ENCODE data around the gene ASPA. TPM values are rescaled to one million over a fixed set of nuclear protein-coding genes. Genes with fewer than 3 reads are reported as not detected.

ASPA gene
- total and polyA plus RNA-seq, 2 donors (not counting 3 experiments of a cell fraction or from before 2014, with no cell fraction given) = 0.01 TPM; not detected in 1

- H4K20me1 ChIP-seq (replicated peaks; ENCODE audit: control insufficient read depth, extremely low read depth, insufficient read depth, low read length) = no peaks in the 10 kb centered on the region
- H3K4me1 ChIP-seq (ENCODE audit: control insufficient read depth, extremely low read depth, insufficient read depth, low read length) = no peaks in the 10 kb centered on the region
- FAIRE-seq (no peak), DNase-seq (ENCODE audit: low read depth, low spot score) (no peak)
- no peaks in the 10 kb centered on the region for H3K9me1 ChIP-seq (replicated peaks; ENCODE audit: control insufficient read depth, extremely low read depth, insufficient read depth, low read length)
- H3K27ac ChIP-seq (ENCODE audit: insufficient read depth, low read depth, low read length) = no peak overlapping the region
- H3K9me3 ChIP-seq (replicated peaks; ENCODE audit: control insufficient read depth, insufficient read depth, low read length) = no peaks in the 10 kb centered on the region
- ChIA-PET CTCF (no interaction called here), POLR2A (no interaction called here)
- no peaks in the 10 kb centered on the region for H3K79me2 ChIP-seq (ENCODE audit: control insufficient read depth, insufficient read depth, low read length)
- no peak overlapping the region for H2AFZ ChIP-seq (ENCODE audit: low read depth, low read length)
- H3K4me2 ChIP-seq (ENCODE audit: insufficient read depth, low read length) = no peak overlapping the region
- intact Hi-C loops (cut with micrococcal nuclease) = no loop called here
- no peak overlapping the region for H3K4me3 ChIP-seq (replicated peaks in 1 of 3; ENCODE audit: insufficient read depth in 1 of 3, low read depth in 1 of 3, low read length in 3 of 3)
- TF ChIP-seq EZH2 (IDR thresholded peaks at IDR 0.05; ENCODE audit: borderline replicate concordance, low read depth, low read length, severe bottlenecking) (no peak), CTCF (IDR thresholded peaks at IDR 0.05; ENCODE audit: extremely low read depth in 1 of 2, insufficient read depth in 1 of 2, low read depth in 1 of 2, low read length in 2 of 2) (no peak), JUN (IDR thresholded peaks at IDR 0.05; ENCODE audit: borderline replicate concordance, insufficient read depth, insufficient read length, low read depth) (no peak)
- H3K27me3 ChIP-seq (ENCODE audit: control insufficient read depth in 2 of 2, insufficient read depth in 2 of 2, low read length in 2 of 2) = no peaks in the 10 kb centered on the region
- H3K9ac ChIP-seq (replicated peaks; ENCODE audit: extremely low read depth, insufficient read depth, low read length) = no peak overlapping the region
- H3K36me3 ChIP-seq (ENCODE audit: control insufficient read depth in 2 of 2, extremely low read depth in 1 of 2, insufficient read depth in 2 of 2, low read length in 2 of 2) = no peaks in the 10 kb centered on the region
- dilution Hi-C loops (cut with MboI; ENCODE audit: extremely low pct_ligation_motif_present, low sequenced_read_pairs) = no loop called here
- no TSS peak for BruUV-seq (replicated peaks)
These were observed 75.4 kb downstream of the ASPA start for GRCh38 chr17:3551189-3551588.

- Histone ChIP-seq H3K4me2 (ENCODE audit: insufficient read depth, low read length) (no peak overlapping the region), H3K4me3 (replicated peaks in 1 of 3; ENCODE audit: insufficient read depth in 1 of 3, low read depth in 1 of 3, low read length in 3 of 3) (no peak overlapping the region), H3K9me3 (replicated peaks; ENCODE audit: control insufficient read depth, insufficient read depth, low read length) (no peaks in the 10 kb centered on the region), H3K9me1 (replicated peaks; ENCODE audit: control insufficient read depth, extremely low read depth, insufficient read depth, low read length) (no peaks in the 10 kb centered on the region), H2AFZ (ENCODE audit: low read depth, low read length) (no peak overlapping the region), H3K9ac (replicated peaks; ENCODE audit: extremely low read depth, insufficient read depth, low read length) (no peak overlapping the region), H3K79me2 (ENCODE audit: control insufficient read depth, insufficient read depth, low read length) (no peaks in the 10 kb centered on the region), H3K4me1 (ENCODE audit: control insufficient read depth, extremely low read depth, insufficient read depth, low read length) (no peaks in the 10 kb centered on the region), H3K27ac (ENCODE audit: insufficient read depth, low read depth, low read length) (no peak overlapping the region), H3K27me3 (ENCODE audit: control insufficient read depth in 2 of 2, insufficient read depth in 2 of 2, low read length in 2 of 2) (no peaks in the 10 kb centered on the region), H4K20me1 (replicated peaks; ENCODE audit: control insufficient read depth, extremely low read depth, insufficient read depth, low read length) (no peaks in the 10 kb centered on the region), H3K36me3 (ENCODE audit: control insufficient read depth in 2 of 2, extremely low read depth in 1 of 2, insufficient read depth in 2 of 2, low read length in 2 of 2) (no peaks in the 10 kb centered on the region)
- no peak for TF ChIP-seq JUN (IDR thresholded peaks at IDR 0.05; ENCODE audit: borderline replicate concordance, insufficient read depth, insufficient read length, low read depth)
- no peak for TF ChIP-seq MAX (IDR thresholded peaks at IDR 0.05; ENCODE audit: insufficient read depth, insufficient read length)
- intact Hi-C loops (cut with micrococcal nuclease) (no loop called here), dilution Hi-C loops (cut with MboI; ENCODE audit: extremely low pct_ligation_motif_present, low sequenced_read_pairs) (no loop called here)
- no peak for DNase-seq (ENCODE audit: low read depth, low spot score)
- ChIA-PET POLR2A (no interaction called here), CTCF (no interaction called here)
- no peak for FAIRE-seq
- BruUV-seq (replicated peaks) = no TSS peak
These were observed 77.1 kb downstream of the ASPA start for GRCh38 chr17:3552916-3553315.

Other genes starting within 250 kb of the ASPA start
- gene OR3A1, start 177.6 kb upstream of the ASPA start, total RNA-seq = not detected in 2 replicates
- gene OR3A1, start 177.6 kb upstream of the ASPA start, polyA plus RNA-seq = not detected in 2 replicates
- gene OR3A2, start 89.7 kb upstream of the ASPA start, total RNA-seq = not detected in 2 replicates
- gene OR3A2, start 89.7 kb upstream of the ASPA start, polyA plus RNA-seq = 0.10 and 0.11 TPM in 2 replicates
- gene OR1E1, start 77.6 kb upstream of the ASPA start, total RNA-seq = not detected in 2 replicates
- 0.06 TPM in 1 of 2 replicates, not detected in the other for gene OR1E1, start 77.6 kb upstream of the ASPA start, polyA plus RNA-seq
- not detected in 2 replicates for gene OR3A3, start 64.6 kb upstream of the ASPA start, total RNA-seq
- not detected in 2 replicates for gene OR3A3, start 64.6 kb upstream of the ASPA start, polyA plus RNA-seq
- not detected in 2 replicates for gene OR1E2, start 42.2 kb upstream of the ASPA start, total RNA-seq
- not detected in 2 replicates for gene OR1E2, start 42.2 kb upstream of the ASPA start, polyA plus RNA-seq
- gene SPATA22, start 4.2 kb upstream of the ASPA start, total RNA-seq = not detected in 2 replicates
- gene SPATA22, start 4.2 kb upstream of the ASPA start, polyA plus RNA-seq = 0.29 and 4.3 TPM in 2 replicates
- not detected in 2 replicates for gene TRPV3, start 81.8 kb downstream of the ASPA start, total RNA-seq
- 0.01 TPM in 1 of 2 replicates, not detected in the other for gene TRPV3, start 81.8 kb downstream of the ASPA start, polyA plus RNA-seq
- gene TRPV1, start 133.4 kb downstream of the ASPA start, total RNA-seq = 1.4 and 2.5 TPM in 2 replicates
- gene TRPV1, start 133.4 kb downstream of the ASPA start, polyA plus RNA-seq = 1.4 and 1.8 TPM in 2 replicates
- gene SHPK, start 160.3 kb downstream of the ASPA start, total RNA-seq = 15.9 and 17.8 TPM in 2 replicates
- 14.7 and 15.4 TPM in 2 replicates for gene SHPK, start 160.3 kb downstream of the ASPA start, polyA plus RNA-seq
- gene CTNS, start 160.8 kb downstream of the ASPA start, total RNA-seq = 20.8 and 25.9 TPM in 2 replicates
- 17.9 and 20.5 TPM in 2 replicates for gene CTNS, start 160.8 kb downstream of the ASPA start, polyA plus RNA-seq
- 247 and 254 TPM in 2 replicates for gene TAX1BP3, start 192.6 kb downstream of the ASPA start, total RNA-seq
- gene TAX1BP3, start 192.6 kb downstream of the ASPA start, polyA plus RNA-seq = 315 and 359 TPM in 2 replicates
- 54.0 and 62.2 TPM in 2 replicates for gene EMC6, start 192.8 kb downstream of the ASPA start, total RNA-seq
- gene EMC6, start 192.8 kb downstream of the ASPA start, polyA plus RNA-seq = 105 and 148 TPM in 2 replicates
- 0.22 and 0.37 TPM in 2 replicates for gene P2RX5, start 220.2 kb downstream of the ASPA start, total RNA-seq
- 0.10 and 0.19 TPM in 2 replicates for gene P2RX5, start 220.2 kb downstream of the ASPA start, polyA plus RNA-seq
- 11.8 and 13.2 TPM in 2 replicates for gene HASPIN, start 247.9 kb downstream of the ASPA start, total RNA-seq
- 2.7 TPM in 2 replicates for gene HASPIN, start 247.9 kb downstream of the ASPA start, polyA plus RNA-seq

Data from endothelial cell of umbilical vein (primary cell).